Measurements from ENCODE around the gene KIF18B. TPM values are rescaled to one million over a fixed set of nuclear protein-coding genes. Genes with fewer than 3 reads are reported as not detected.

The KIF18B gene
- total and polyA plus RNA-seq, 2 of the 13 experiments (the other 11 are each of a cell fraction or from before 2014, with no cell fraction given): 15.2 to 15.3 TPM

GRCh38 chr17:44899074-44899782 is 48.3 kb downstream of the KIF18B start, which contains the start of gene EFTUD2:
EFTUD2 (minus strand) TSS chr17:44899445; CDS start chr17:44894521, 4,924 bp downstream.
- peak within 1 kb of the TSS; percentile 99 for H3K4me2 ChIP-seq (ENCODE audit: low read depth, low read length)
- in situ Hi-C loops (cut with HindIII; ENCODE audit: extremely low pct_ligation_motif_present, low pct_unique_long_range_greater_than_20kb): no loop called here
- peak within 1 kb of the TSS; percentile 90 for H3K9ac ChIP-seq (ENCODE audit: insufficient read depth, low read depth, low read length)
- peak; percentile 88 for ATAC-seq
- TSS peak; percentile 70 for BruUV-seq (replicated peaks)
- POLR2A ChIA-PET: interaction anchor here (1.0 to 1.9 kb wide), 12 partner anchors 10 to 262 kb away, joined by 3 to 11 read pairs (median 6); partner anchors contain the start of genes CCDC43, HEXIM1, HEXIM2 and KIF18B
- FAIRE-seq: peak; percentile 95
- peak within 1 kb of the TSS; percentile 38 for H2AFZ ChIP-seq (ENCODE audit: low read length)
- H3K36me3 ChIP-seq (replicated peaks in 1 of 2; ENCODE audit: control insufficient read depth in 1 of 2, insufficient read depth in 2 of 2, low read length in 2 of 2): peaks cover 4 to 11% of the 10 kb centered on the region in 2 experiments
- peaks cover 33% of the 10 kb centered on the region for H3K79me2 ChIP-seq (ENCODE audit: insufficient read depth, low read length)
- H3K27me3 ChIP-seq (ENCODE audit: control insufficient read depth in 1 of 2, insufficient read depth in 2 of 2, low read length in 2 of 2): no peaks in the 10 kb centered on the region; a peak in 1 of 5 replicates
- peak within 1 kb of the TSS; percentile 89 for H3K27ac ChIP-seq (ENCODE audit: extremely low read length, insufficient read depth, low read length)
- peaks cover 26% of the 10 kb centered on the region for H3K4me1 ChIP-seq (ENCODE audit: insufficient read depth, low read length)
- H4K20me1 ChIP-seq (ENCODE audit: insufficient read depth, low read length): no peaks in the 10 kb centered on the region
- H3K4me3 ChIP-seq (replicated peaks in 1 of 3; ENCODE audit: insufficient read depth in 1 of 3, low read depth in 2 of 3, low read length in 3 of 3): peak within 1 kb of the TSS; percentile 79 to 94 (median 87)
- under 1% methylated on average over 48 of the region's 54 CpGs for WGBS (ENCODE audit: low lambda C conversion rate)
- intact Hi-C loops (cut with micrococcal nuclease; ENCODE audit: unreplicated experiment): no loop called here
- H3K9me3 ChIP-seq (ENCODE audit: low read length): no peaks in the 10 kb centered on the region
- DNase-seq (ENCODE audit: low spot score): peak; percentile 85
- CTCF ChIA-PET (ENCODE audit: low intra/inter-chr PET ratio, low total read pairs): no interaction called here
- TF ChIP-seq MIER2 (CRISPR knock-in tag; IDR thresholded peaks at IDR 0.05): peak; percentile 82; the same call in 1 of the 2 replicates
- no peak; the same call in 1 of the 2 replicates for TF ChIP-seq ZNF770 (CRISPR knock-in tag; IDR thresholded peaks at IDR 0.05)
- TF ChIP-seq SALL2 (CRISPR knock-in tag; IDR thresholded peaks at IDR 0.05): peak; percentile 96; the same call in 1 of the 2 replicates
- TF ChIP-seq TAF1 (CRISPR knock-in tag; IDR thresholded peaks at IDR 0.05): peak; percentile 88
- TF ChIP-seq GPN1 (CRISPR knock-in tag; IDR thresholded peaks at IDR 0.05; ENCODE audit: borderline replicate concordance): no peak
- peak; percentile 52; the same call in 1 of the 2 replicates for TF ChIP-seq NFKBIZ (CRISPR knock-in tag; IDR thresholded peaks at IDR 0.05)
- TF ChIP-seq ZNF350 (CRISPR knock-in tag; IDR thresholded peaks at IDR 0.05; ENCODE audit: borderline replicate concordance, low read depth): peak; percentile 100
- no peak for TF ChIP-seq ZNF549 (CRISPR knock-in tag; IDR thresholded peaks at IDR 0.05)
- peak; percentile 11; the same call in 1 of the 2 replicates for TF ChIP-seq ZNF615 (CRISPR knock-in tag; IDR thresholded peaks at IDR 0.05; ENCODE audit: borderline replicate concordance)
- TF ChIP-seq ZBTB14 (CRISPR knock-in tag; IDR thresholded peaks at IDR 0.05): no peak
- TF ChIP-seq FOXJ3 (CRISPR knock-in tag; IDR thresholded peaks at IDR 0.05; ENCODE audit: borderline replicate concordance): peak; percentile 79
- no peak for TF ChIP-seq ZNF660 (CRISPR knock-in tag; IDR thresholded peaks at IDR 0.05; ENCODE audit: borderline replicate concordance, low read depth)
- TF ChIP-seq KAT8 (CRISPR knock-in tag; IDR thresholded peaks at IDR 0.05): peak; percentile 100
- TF ChIP-seq ZGPAT (CRISPR knock-in tag; IDR thresholded peaks at IDR 0.05): peak; percentile 100
- peak; percentile 86 for TF ChIP-seq ZNF503 (CRISPR knock-in tag; IDR thresholded peaks at IDR 0.05)
- TF ChIP-seq CHD2 (IDR thresholded peaks at IDR 0.05; ENCODE audit: low read depth, low read length): peak; percentile 70; the same call in 1 of the 2 replicates
- no peak for TF ChIP-seq SRSF4 (IDR thresholded peaks at IDR 0.05; ENCODE audit: low read depth, low read length, poor library complexity, severe bottlenecking)
- no peak for TF ChIP-seq NFE2 (CRISPR knock-in tag; IDR thresholded peaks at IDR 0.05)
